ENCODE measurements around the gene CFTR. TPM values are rescaled to one million over a fixed set of nuclear protein-coding genes. Genes with fewer than 3 reads are reported as not detected.
A peak's percentile ranks its signal among the peaks of the same experiment; 100 is the strongest.

The CFTR gene
- total RNA-seq, 4 donors from 2014 or later, result 0.44 TPM; not detected in 3

DNA sequence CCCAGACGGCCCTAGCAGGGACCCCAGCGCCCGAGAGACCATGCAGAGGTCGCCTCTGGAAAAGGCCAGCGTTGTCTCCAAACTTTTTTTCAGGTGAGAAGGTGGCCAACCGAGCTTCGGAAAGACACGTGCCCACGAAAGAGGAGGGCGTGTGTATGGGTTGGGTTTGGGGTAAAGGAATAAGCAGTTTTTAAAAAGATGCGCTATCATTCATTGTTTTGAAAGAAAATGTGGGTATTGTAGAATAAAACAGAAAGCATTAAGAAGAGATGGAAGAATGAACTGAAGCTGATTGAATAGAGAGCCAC lies 184 bp downstream of the CFTR start:
- DNase-seq, result no peak
- Histone ChIP-seq H3K27ac (no peak overlapping the region), H3K4me3 (peak overlapping the region in 2 of 4 donors; percentile 31 to 41), H3K9me3 (no peaks in the 10 kb centered on the region), H3K4me1 (no peaks in the 10 kb centered on the region), H3K27me3 (peaks cover 21 to 24% (median 23%) of the 10 kb centered on the region in 3 donors), H3K36me3 (no peaks in the 10 kb centered on the region)
- in situ Hi-C loops (cut with MboI; ENCODE audit: low sequenced_read_pairs in 4 of 4) (no loop called here), intact Hi-C loops (cut with DNase I; ENCODE audit: low total_unique reads) (no loop called here)
- ATAC-seq, result no peak
- TF ChIP-seq, protein P1, sequence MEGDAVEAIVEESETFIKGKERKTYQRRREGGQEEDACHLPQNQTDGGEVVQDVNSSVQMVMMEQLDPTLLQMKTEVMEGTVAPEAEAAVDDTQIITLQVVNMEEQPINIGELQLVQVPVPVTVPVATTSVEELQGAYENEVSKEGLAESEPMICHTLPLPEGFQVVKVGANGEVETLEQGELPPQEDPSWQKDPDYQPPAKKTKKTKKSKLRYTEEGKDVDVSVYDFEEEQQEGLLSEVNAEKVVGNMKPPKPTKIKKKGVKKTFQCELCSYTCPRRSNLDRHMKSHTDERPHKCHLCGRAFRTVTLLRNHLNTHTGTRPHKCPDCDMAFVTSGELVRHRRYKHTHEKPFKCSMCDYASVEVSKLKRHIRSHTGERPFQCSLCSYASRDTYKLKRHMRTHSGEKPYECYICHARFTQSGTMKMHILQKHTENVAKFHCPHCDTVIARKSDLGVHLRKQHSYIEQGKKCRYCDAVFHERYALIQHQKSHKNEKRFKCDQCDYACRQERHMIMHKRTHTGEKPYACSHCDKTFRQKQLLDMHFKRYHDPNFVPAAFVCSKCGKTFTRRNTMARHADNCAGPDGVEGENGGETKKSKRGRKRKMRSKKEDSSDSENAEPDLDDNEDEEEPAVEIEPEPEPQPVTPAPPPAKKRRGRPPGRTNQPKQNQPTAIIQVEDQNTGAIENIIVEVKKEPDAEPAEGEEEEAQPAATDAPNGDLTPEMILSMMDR (IDR thresholded peaks at IDR 0.05 in 4 of 5, conservative IDR thresholded peaks at IDR 0.05 in 1 of 5), result no peak
- no peak for TF ChIP-seq POLR2A (IDR thresholded peaks at IDR 0.05)

DNA sequence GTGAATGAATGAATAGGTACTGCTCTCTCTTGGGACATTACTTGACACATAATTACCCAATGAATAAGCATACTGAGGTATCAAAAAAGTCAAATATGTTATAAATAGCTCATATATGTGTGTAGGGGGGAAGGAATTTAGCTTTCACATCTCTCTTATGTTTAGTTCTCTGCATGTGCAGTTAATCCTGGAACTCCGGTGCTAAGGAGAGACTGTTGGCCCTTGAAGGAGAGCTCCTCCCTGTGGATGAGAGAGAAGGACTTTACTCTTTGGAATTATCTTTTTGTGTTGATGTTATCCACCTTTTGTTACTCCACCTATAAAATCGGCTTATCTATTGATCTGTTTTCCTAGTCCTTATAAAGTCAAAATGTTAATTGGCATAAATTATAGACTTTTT lies 1.2 kb downstream of the CFTR start:
- Histone ChIP-seq H3K4me3 (no peak overlapping the region), H3K36me3 (no peaks in the 10 kb centered on the region), H3K4me1 (no peaks in the 10 kb centered on the region), H3K27ac (no peak overlapping the region), H3K9me3 (no peaks in the 10 kb centered on the region), H3K27me3 (peaks cover 21 to 24% (median 23%) of the 10 kb centered on the region in 3 donors)
- TF ChIP-seq, protein P1 (IDR thresholded peaks at IDR 0.05 in 4 of 5, conservative IDR thresholded peaks at IDR 0.05 in 1 of 5), result no peak
- no peak for TF ChIP-seq POLR2A (IDR thresholded peaks at IDR 0.05)
- intact Hi-C loops (cut with DNase I; ENCODE audit: low total_unique reads) (no loop called here), in situ Hi-C loops (cut with MboI; ENCODE audit: low sequenced_read_pairs in 4 of 4) (no loop called here)
- ATAC-seq (no peak), DNase-seq (no peak)

DNA sequence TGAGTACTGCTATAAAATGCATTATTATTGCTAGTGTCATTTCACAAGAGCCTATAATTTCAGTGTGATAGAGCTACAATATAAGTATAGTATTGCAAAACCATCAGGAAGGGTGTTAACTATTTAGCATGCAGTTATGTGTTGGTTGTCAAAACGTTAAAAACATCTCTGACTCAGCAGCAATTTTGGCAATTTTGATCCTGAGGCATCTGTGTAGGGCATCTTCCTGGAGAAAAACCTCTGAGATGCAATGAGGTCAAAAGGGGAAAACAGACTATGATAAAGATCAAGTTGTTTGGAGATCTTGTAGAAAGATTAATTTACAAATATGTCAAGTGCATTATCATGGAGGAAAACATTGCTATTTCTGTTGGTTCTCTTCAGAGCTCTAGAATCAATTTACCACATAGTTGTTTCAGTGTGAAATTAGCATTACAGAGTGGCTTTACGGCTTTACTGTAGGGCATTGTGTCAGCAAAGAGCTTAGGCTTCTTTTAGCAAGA lies 5.3 kb downstream of the CFTR start:
- no peaks in the 10 kb centered on the region for H3K4me1 ChIP-seq
- DNase-seq, result no peak
- in situ Hi-C loops (cut with MboI; ENCODE audit: low sequenced_read_pairs in 4 of 4) (no loop called here), intact Hi-C loops (cut with DNase I; ENCODE audit: low total_unique reads) (no loop called here)
- H3K9me3 ChIP-seq, result no peaks in the 10 kb centered on the region
- no peak for ATAC-seq
- H3K27ac ChIP-seq, result no peak overlapping the region
- H3K4me3 ChIP-seq, result no peak overlapping the region
- no peaks in the 10 kb centered on the region for H3K36me3 ChIP-seq
- TF ChIP-seq POLR2A (IDR thresholded peaks at IDR 0.05), result no peak
- TF ChIP-seq, protein P1 (IDR thresholded peaks at IDR 0.05 in 4 of 5, conservative IDR thresholded peaks at IDR 0.05 in 1 of 5), result no peak
- peaks cover 8 to 13% (median 11%) of the 10 kb centered on the region in 3 donors for H3K27me3 ChIP-seq

DNA sequence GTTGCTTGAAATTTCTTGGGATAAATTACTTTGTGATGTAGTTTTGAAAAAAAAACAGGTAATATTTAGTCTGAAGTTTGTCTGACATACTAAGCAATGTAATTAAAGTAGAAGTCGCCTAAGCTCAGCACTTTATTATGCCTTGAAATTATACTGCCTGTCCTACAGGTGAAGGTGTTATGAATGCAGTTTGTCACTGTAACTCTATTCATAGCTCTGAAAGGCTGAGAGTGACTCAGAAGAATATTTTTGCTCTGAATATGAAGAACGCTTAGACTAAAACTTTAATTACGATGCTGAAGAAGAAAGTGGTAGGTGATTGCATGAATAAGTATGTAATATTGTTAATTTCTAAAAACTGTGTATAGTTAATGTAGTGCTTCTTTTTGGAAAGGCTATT lies 9.2 kb downstream of the CFTR start:
- TF ChIP-seq, protein P1 (IDR thresholded peaks at IDR 0.05 in 4 of 5, conservative IDR thresholded peaks at IDR 0.05 in 1 of 5), result no peak
- no peak for TF ChIP-seq POLR2A (IDR thresholded peaks at IDR 0.05)
- Histone ChIP-seq H3K9me3 (no peaks in the 10 kb centered on the region), H3K4me3 (no peak overlapping the region), H3K27ac (no peak overlapping the region), H3K4me1 (no peaks in the 10 kb centered on the region), H3K36me3 (no peaks in the 10 kb centered on the region), H3K27me3 (no peaks in the 10 kb centered on the region)
- DNase-seq (no peak), ATAC-seq (no peak)
- in situ Hi-C loops (cut with MboI; ENCODE audit: low sequenced_read_pairs in 4 of 4) (no loop called here), intact Hi-C loops (cut with DNase I; ENCODE audit: low total_unique reads) (no loop called here)

DNA sequence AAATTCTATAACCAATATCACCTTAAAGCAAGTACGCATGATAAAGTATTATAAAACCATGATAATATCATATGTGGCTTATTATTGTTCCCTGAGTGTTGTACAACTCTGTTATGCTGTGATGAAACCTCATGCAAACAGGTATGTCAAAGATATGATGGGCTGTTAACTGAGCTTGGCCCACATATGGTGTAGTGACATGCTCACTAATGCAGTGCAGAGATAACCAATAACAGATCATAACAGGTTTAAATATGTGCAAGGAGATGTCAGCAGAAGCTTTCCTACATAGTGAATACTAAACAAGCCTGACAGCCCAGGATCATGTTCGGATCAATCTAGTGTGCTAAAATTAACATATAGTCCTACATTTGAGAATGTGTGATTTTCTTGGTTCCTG lies 9.6 kb downstream of the CFTR start:
- no peak for TF ChIP-seq POLR2A (IDR thresholded peaks at IDR 0.05)
- TF ChIP-seq, protein P1 (IDR thresholded peaks at IDR 0.05 in 4 of 5, conservative IDR thresholded peaks at IDR 0.05 in 1 of 5), result no peak

More for the DNA sequence above, 9.6 kb downstream of the CFTR start:
- Histone ChIP-seq H3K4me1 (no peaks in the 10 kb centered on the region), H3K27ac (no peak overlapping the region), H3K36me3 (no peaks in the 10 kb centered on the region), H3K4me3 (no peak overlapping the region), H3K27me3 (no peaks in the 10 kb centered on the region), H3K9me3 (no peaks in the 10 kb centered on the region)
- intact Hi-C loops (cut with DNase I; ENCODE audit: low total_unique reads) (no loop called here), in situ Hi-C loops (cut with MboI; ENCODE audit: low sequenced_read_pairs in 4 of 4) (no loop called here)
- ATAC-seq, result no peak
- DNase-seq, result no peak

Measured in gastrocnemius medialis (tissue), 4 donors.